ENCODE results near the gene NELFB. TPM values are rescaled to one million over a fixed set of nuclear protein-coding genes. Genes with fewer than 3 reads are reported as not detected.

The NELFB gene
- total and polyA plus RNA-seq, 9 of the 15 experiments (the other 6 are each of a cell fraction or from before 2014, with no cell fraction given): 0.24 to 84.0 (median 29.7) TPM

- TF ChIP-seq POLR2AphosphoS5 (IDR thresholded peaks at IDR 0.05; ENCODE audit: control insufficient read depth, insufficient read depth, low read depth, low read length) (peak; percentile 22; the same call in 1 of the 2 replicates), HDAC2 (IDR thresholded peaks at IDR 0.05) (no peak), CCNT2 (IDR thresholded peaks at IDR 0.05; ENCODE audit: borderline replicate concordance, extremely low read depth, insufficient read length, low read depth, low read length) (peak; percentile 92), JUND (IDR thresholded peaks at IDR 0.05; ENCODE audit: borderline replicate concordance, low read depth, low read length) (0 out of 2 replicates have a peak, but pooled peaks have one; percentile 42), JUND (tag; IDR thresholded peaks at IDR 0.05; ENCODE audit: borderline replicate concordance, low read depth, low read length) (no peak; the same call in 2 of the 3 replicates), ZNF347 (CRISPR knock-in tag; IDR thresholded peaks at IDR 0.05; ENCODE audit: low read depth) (no peak), ATF1 (CRISPR knock-in tag; IDR thresholded peaks at IDR 0.05) (no peak), ATF1 (tag; IDR thresholded peaks at IDR 0.05) (peak; percentile 45; the same call in 1 of the 2 replicates), NR4A1 (CRISPR knock-in tag; IDR thresholded peaks at IDR 0.05) (no peak), NR4A1 (tag; IDR thresholded peaks at IDR 0.05) (no peak), HIVEP1 (CRISPR knock-in tag; IDR thresholded peaks at IDR 0.05) (no peak)
- TF ChIP-seq, protein P1, sequence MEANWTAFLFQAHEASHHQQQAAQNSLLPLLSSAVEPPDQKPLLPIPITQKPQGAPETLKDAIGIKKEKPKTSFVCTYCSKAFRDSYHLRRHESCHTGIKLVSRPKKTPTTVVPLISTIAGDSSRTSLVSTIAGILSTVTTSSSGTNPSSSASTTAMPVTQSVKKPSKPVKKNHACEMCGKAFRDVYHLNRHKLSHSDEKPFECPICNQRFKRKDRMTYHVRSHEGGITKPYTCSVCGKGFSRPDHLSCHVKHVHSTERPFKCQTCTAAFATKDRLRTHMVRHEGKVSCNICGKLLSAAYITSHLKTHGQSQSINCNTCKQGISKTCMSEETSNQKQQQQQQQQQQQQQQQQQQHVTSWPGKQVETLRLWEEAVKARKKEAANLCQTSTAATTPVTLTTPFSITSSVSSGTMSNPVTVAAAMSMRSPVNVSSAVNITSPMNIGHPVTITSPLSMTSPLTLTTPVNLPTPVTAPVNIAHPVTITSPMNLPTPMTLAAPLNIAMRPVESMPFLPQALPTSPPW (CRISPR knock-in tag; IDR thresholded peaks at IDR 0.05): peak; percentile 94
- TF ChIP-seq, protein P2, sequence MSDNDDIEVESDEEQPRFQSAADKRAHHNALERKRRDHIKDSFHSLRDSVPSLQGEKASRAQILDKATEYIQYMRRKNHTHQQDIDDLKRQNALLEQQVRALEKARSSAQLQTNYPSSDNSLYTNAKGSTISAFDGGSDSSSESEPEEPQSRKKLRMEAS (CRISPR knock-in tag; IDR thresholded peaks at IDR 0.05): peak; percentile 24; the same call in 1 of the 2 replicates
Measured at GRCh38 chr9:137254624-137255447, at the start of gene NELFB (continued).
